GM12873 (cell line): Measurements from ENCODE around the gene MYCBP2.

Source experiments
- CTCF ChIP-seq: IDR thresholded peaks from 2 replicates; pipeline ENCODE4 v1.5.1; 2012; ENCODE audit warnings: low read depth, mild to moderate bottlenecking, moderate library complexity, low read length, control low read depth; ENCODE audit not compliant: insufficient read depth; ENCODE audit errors: missing control alignments

The MYCBP2 gene

GRCh38 chr13:77262198-77262597 is 64.7 kb downstream of the MYCBP2 start:
- TF ChIP-seq CTCF, result no peak

GRCh38 chr13:77250975-77251374 is 75.9 kb downstream of the MYCBP2 start:
- no peak for TF ChIP-seq CTCF

- TF ChIP-seq CTCF, result no peak
These were observed 87.6 kb downstream of the MYCBP2 start for GRCh38 chr13:77239312-77239711.

GRCh38 chr13:77235456-77236022 is 91.4 kb downstream of the MYCBP2 start:
- no peak for TF ChIP-seq CTCF

GRCh38 chr13:77233159-77233558 is 93.7 kb downstream of the MYCBP2 start:
- no peak for TF ChIP-seq CTCF

- TF ChIP-seq CTCF, result no peak
These were observed 96.3 kb downstream of the MYCBP2 start for GRCh38 chr13:77230560-77230959.

GRCh38 chr13:77225946-77226345 is 100.9 kb downstream of the MYCBP2 start:
- no peak for TF ChIP-seq CTCF
